AG04449 (cell line): ENCODE results near the gene KASH5.
"Not testable (repeated sequence)": the region's sequence is repeated elsewhere in the genome, so short reads cannot be mapped to it uniquely, and the experiment has no call there.

ENCODE experiments used
- CTCF ChIA-PET: fragments of 350-600 bp; formaldehyde crosslinking; extraction: SDS; loops from one replicate; lab custom pipeline; 2021; ENCODE audit warnings: antibody characterized with exemption; lab: Yijun Ruan, JAX
- POLR2A ChIA-PET: fragments of 400-600, 350-600 bp; formaldehyde crosslinking; extraction: SDS; loops from one replicate; lab custom pipeline; 2020; ENCODE audit warnings: antibody characterized with exemption, inconsistent platforms; lab: Yijun Ruan, JAX
- DNase-seq: peaks from one replicate; pipeline ENCODE4 v3.0.0-alpha.2; 2010; ENCODE audit warnings: low read depth, low spot score
- H3K4me3 ChIP-seq: 2 replicates; pipeline ENCODE4 v1.5.1; 2011; ENCODE audit warnings: low read depth, mild to moderate bottlenecking, control low read depth, low read length
- TF ChIP-seq, protein P1 (sequence below): IDR thresholded peaks from one replicate; pipeline ENCODE4 v1.5.1; 2011; ENCODE audit warnings: mild to moderate bottlenecking, moderate library complexity, low read length, control low read depth, inconsistent platforms; ENCODE audit not compliant: insufficient read depth; ENCODE audit errors: missing control alignments

KASH5 gene

DNA sequence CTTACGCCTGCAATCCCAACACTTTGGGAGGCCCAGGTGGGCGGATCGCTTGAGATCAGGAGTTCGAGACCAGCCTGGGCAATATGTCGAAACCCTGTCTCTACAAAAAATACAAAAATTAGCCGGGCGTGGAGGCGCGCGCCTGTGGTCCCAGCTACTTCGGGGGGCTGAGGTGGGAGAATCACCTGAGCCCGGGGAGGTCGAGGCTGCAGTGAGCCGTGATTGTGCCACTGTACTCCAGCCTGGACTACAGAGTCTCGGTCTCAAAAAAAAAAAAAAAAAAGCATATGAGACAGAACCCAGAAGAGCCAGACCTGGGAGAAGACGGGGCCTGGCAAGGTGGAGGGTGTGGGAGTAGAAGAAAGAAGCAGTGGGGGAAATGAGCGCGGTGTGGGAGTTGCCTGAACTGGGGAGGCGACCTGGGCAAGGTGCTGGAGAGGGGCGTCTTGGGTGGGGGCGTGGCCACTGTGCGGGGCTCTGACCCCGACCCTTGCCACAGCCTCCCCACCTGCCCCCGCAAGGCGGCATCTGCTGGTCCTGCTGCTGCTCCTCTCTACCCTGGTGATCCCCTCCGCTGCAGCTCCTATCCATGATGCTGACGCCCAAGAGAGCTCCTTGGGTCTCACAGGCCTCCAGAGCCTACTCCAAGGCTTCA, 23.8 kb upstream of the KASH5 start:
- ChIA-PET CTCF (no interaction called here), POLR2A (no interaction called here)
- TF ChIP-seq, protein P1, sequence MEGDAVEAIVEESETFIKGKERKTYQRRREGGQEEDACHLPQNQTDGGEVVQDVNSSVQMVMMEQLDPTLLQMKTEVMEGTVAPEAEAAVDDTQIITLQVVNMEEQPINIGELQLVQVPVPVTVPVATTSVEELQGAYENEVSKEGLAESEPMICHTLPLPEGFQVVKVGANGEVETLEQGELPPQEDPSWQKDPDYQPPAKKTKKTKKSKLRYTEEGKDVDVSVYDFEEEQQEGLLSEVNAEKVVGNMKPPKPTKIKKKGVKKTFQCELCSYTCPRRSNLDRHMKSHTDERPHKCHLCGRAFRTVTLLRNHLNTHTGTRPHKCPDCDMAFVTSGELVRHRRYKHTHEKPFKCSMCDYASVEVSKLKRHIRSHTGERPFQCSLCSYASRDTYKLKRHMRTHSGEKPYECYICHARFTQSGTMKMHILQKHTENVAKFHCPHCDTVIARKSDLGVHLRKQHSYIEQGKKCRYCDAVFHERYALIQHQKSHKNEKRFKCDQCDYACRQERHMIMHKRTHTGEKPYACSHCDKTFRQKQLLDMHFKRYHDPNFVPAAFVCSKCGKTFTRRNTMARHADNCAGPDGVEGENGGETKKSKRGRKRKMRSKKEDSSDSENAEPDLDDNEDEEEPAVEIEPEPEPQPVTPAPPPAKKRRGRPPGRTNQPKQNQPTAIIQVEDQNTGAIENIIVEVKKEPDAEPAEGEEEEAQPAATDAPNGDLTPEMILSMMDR = no peak
- H3K4me3 ChIP-seq = peak overlapping the region; percentile 43; the same call in 1 of the 2 replicates
- no peak for DNase-seq

DNA sequence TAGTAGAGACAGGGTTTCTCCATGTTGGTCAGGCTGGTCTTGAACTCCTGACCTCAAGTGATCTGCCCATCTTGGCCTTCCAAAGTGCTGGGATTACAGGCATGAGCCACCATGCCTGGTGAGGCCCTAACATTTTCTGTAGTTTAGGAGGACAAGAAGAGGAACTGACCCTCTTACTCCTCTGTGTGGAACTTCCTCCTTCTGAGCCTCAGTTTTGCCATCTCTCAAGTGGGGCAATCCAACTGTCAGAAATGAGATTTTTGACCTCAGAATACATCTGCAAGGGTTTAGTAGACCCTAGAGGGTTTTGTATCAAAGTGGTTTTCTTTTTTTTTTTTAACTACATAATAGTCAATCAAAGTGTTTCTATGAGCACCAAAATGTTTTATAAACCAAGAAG, 21.9 kb upstream of the KASH5 start:
- DNase-seq = no peak
- H3K4me3 ChIP-seq = no peak overlapping the region
- POLR2A ChIA-PET = interaction anchor here (0.6 kb wide), 1 partner anchor 65 kb away, joined by 3 read pairs; no protein-coding TSS in a partner anchor
- TF ChIP-seq, protein P1 = no peak
- CTCF ChIA-PET = interaction anchor here (0.9 kb wide), 1 partner anchor 13 kb away, joined by 4 read pairs; no protein-coding TSS in a partner anchor

GRCh38 chr19:49368711-49369358, 19.2 kb upstream of the KASH5 start:
- TF ChIP-seq, protein P1 = no peak
- ChIA-PET CTCF (no interaction called here), POLR2A (no interaction called here)
- no peak for DNase-seq
- H3K4me3 ChIP-seq = no peak overlapping the region

DNA sequence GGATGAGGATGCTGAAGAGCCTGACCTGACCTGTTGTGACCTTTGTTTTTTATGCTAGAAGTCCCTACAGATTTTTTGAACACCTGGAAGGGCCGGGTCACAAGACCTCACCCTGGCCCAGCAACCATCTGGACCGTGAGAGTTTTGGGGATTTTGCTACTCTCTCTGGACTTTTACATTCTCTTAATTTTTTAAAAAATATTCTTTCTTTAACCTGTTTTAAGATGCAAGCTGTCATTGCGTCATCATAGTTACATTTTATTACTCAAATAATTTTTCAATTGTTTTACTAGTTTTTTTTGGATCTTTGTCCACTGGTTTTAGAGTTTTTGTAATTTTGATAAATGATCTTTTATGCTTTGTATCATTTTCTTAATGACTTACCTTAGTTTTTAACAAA, 16.9 kb upstream of the KASH5 start:
- CTCF ChIA-PET = no interaction called here
- DNase-seq = no peak
- POLR2A ChIA-PET = no interaction called here
- no peak overlapping the region for H3K4me3 ChIP-seq
- TF ChIP-seq, protein P1 = no peak

DNA sequence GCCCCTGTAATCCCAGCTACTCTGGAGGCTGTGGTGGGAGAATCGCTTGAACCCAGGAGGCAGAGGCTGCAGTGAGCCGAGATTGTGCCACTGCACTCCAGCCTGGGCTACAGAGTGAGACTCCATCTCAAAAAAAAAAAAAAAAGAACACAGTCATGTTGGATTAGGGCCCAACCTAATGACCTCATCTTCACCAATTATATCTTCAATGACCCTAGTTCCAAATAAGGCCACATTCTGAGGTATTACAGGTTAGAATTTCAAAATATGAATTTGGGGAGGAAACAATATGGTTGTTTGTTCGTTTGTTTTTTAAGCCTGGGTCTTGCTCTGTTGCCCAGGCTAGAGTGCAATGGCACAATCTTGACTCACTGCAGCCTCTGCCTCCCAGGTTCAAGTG, 14.9 kb upstream of the KASH5 start:
- POLR2A ChIA-PET = interaction anchor here (0.7 kb wide), 1 partner anchor 104 kb away, joined by 3 read pairs; no protein-coding TSS in a partner anchor
- CTCF ChIA-PET, DNase-seq, H3K4me3 ChIP-seq: not testable (repeated sequence)

- TF ChIP-seq, protein P1 = no peak
- no peak overlapping the region for H3K4me3 ChIP-seq
- CTCF ChIA-PET = interaction anchor here (1.2 kb wide), 1 partner anchor 17 kb away, joined by 4 read pairs; no protein-coding TSS in a partner anchor
- no peak for DNase-seq
- POLR2A ChIA-PET = no interaction called here
Observed at GRCh38 chr19:49374665-49375434, 13.2 kb upstream of the KASH5 start.
